Measurements from ENCODE around the gene C5orf34. TPM values are rescaled to one million over a fixed set of nuclear protein-coding genes. Genes with fewer than 3 reads are reported as not detected.
"Not testable (repeated sequence)": the region's sequence is repeated elsewhere in the genome, so short reads cannot be mapped to it uniquely, and the experiment has no call there.

Gene C5orf34
- total RNA-seq, 4 donors from 2014 or later: 0.64 to 5.4 (median 0.77) TPM

GRCh38 chr5:43520615-43521014, 5.7 kb upstream of the C5orf34 start:
- Histone ChIP-seq H3K9me3 (no peaks in the 10 kb centered on the region), H3K27ac (no peak overlapping the region), H3K4me3 (no peak overlapping the region), H3K36me3 (peaks cover 14% of the 10 kb centered on the region), H3K4me1 (peaks cover under 1% of the 10 kb centered on the region), H3K27me3 (no peaks in the 10 kb centered on the region)
- TF ChIP-seq POLR2AphosphoS5 (IDR thresholded peaks at IDR 0.05): no peak
- no peak for TF ChIP-seq EP300 (IDR thresholded peaks at IDR 0.05)
- TF ChIP-seq CTCF (IDR thresholded peaks at IDR 0.05): no peak
- TF ChIP-seq POLR2A (IDR thresholded peaks at IDR 0.05): no peak
- DNase-seq (ENCODE audit: low spot score in 2 of 2): no peak
- WGBS: 97% methylated on average over 1 of the region's 1 CpG

- H3K9me3 ChIP-seq: no peaks in the 10 kb centered on the region
- H3K27ac ChIP-seq: peak overlapping the region; percentile 86
- H3K4me1 ChIP-seq: peaks cover 17% of the 10 kb centered on the region
- H3K36me3 ChIP-seq: no peaks in the 10 kb centered on the region
- no peak for TF ChIP-seq CTCF (IDR thresholded peaks at IDR 0.05)
- TF ChIP-seq EP300 (IDR thresholded peaks at IDR 0.05): no peak
- no peak for TF ChIP-seq POLR2AphosphoS5 (IDR thresholded peaks at IDR 0.05)
- TF ChIP-seq POLR2A (IDR thresholded peaks at IDR 0.05): no peak
- H3K4me3 ChIP-seq: peak overlapping the region; percentile 63
- WGBS: 24% methylated on average over 1 of the region's 1 CpG
- DNase-seq (ENCODE audit: low spot score in 2 of 2): no peak
- H3K27me3 ChIP-seq: no peaks in the 10 kb centered on the region
Measured at GRCh38 chr5:43515678-43516048, 715 bp upstream of the C5orf34 start.

GRCh38 chr5:43514471-43514815, 505 bp downstream of the C5orf34 start:
- H3K4me1 ChIP-seq: peaks cover 17% of the 10 kb centered on the region
- no peaks in the 10 kb centered on the region for H3K9me3 ChIP-seq
- no peaks in the 10 kb centered on the region for H3K27me3 ChIP-seq
- TF ChIP-seq POLR2A (IDR thresholded peaks at IDR 0.05): no peak
- TF ChIP-seq POLR2AphosphoS5 (IDR thresholded peaks at IDR 0.05): no peak
- TF ChIP-seq CTCF (IDR thresholded peaks at IDR 0.05): no peak
- no peak for TF ChIP-seq EP300 (IDR thresholded peaks at IDR 0.05)
- under 1% methylated on average over 6 of the region's 6 CpGs for WGBS
- H3K4me3 ChIP-seq: peak overlapping the region; percentile 63
- no peaks in the 10 kb centered on the region for H3K36me3 ChIP-seq
- H3K27ac ChIP-seq: peak overlapping the region; percentile 86
- DNase-seq (ENCODE audit: low spot score in 2 of 2): no peak

- Histone ChIP-seq H3K4me3 (peak overlapping the region; percentile 63), H3K27ac (no peak overlapping the region), H3K4me1 (peaks cover 17% of the 10 kb centered on the region), H3K9me3 (no peaks in the 10 kb centered on the region), H3K27me3 (no peaks in the 10 kb centered on the region), H3K36me3 (no peaks in the 10 kb centered on the region)
- TF ChIP-seq EP300 (IDR thresholded peaks at IDR 0.05) (no peak), POLR2AphosphoS5 (IDR thresholded peaks at IDR 0.05) (no peak), POLR2A (IDR thresholded peaks at IDR 0.05) (no peak), CTCF (IDR thresholded peaks at IDR 0.05) (no peak)
- no peak for DNase-seq (ENCODE audit: low spot score in 2 of 2)
- 30% methylated on average over 4 of the region's 4 CpGs for WGBS
Measured at GRCh38 chr5:43514025-43514424, 923 bp downstream of the C5orf34 start.

GRCh38 chr5:43511062-43511461, 3.9 kb downstream of the C5orf34 start:
- WGBS: 100% methylated on average over 1 of the region's 36 CpGs
- peaks cover 17% of the 10 kb centered on the region for H3K4me1 ChIP-seq
- H3K9me3 ChIP-seq; H3K36me3 ChIP-seq; H3K27ac ChIP-seq; H3K27me3 ChIP-seq; DNase-seq (ENCODE audit: low spot score in 2 of 2); H3K4me3 ChIP-seq: not testable (repeated sequence)

- WGBS: 93% methylated on average over 2 of the region's 2 CpGs
- H3K4me1 ChIP-seq: no peaks in the 10 kb centered on the region
- no peak for TF ChIP-seq CTCF (IDR thresholded peaks at IDR 0.05)
- no peak for TF ChIP-seq POLR2A (IDR thresholded peaks at IDR 0.05)
- TF ChIP-seq EP300 (IDR thresholded peaks at IDR 0.05): no peak
- TF ChIP-seq POLR2AphosphoS5 (IDR thresholded peaks at IDR 0.05): no peak
- H3K27ac ChIP-seq: no peak overlapping the region
- DNase-seq (ENCODE audit: low spot score in 2 of 2): no peak
- H3K36me3 ChIP-seq: no peaks in the 10 kb centered on the region
- no peaks in the 10 kb centered on the region for H3K27me3 ChIP-seq
- H3K9me3 ChIP-seq: no peaks in the 10 kb centered on the region
- H3K4me3 ChIP-seq: no peak overlapping the region
Measured at GRCh38 chr5:43498581-43498980, 16.4 kb downstream of the C5orf34 start.
